MM.1S (cell line): ENCODE data around the gene ERI3.

ENCODE experiments used
- EZH2 ChIP-seq: fragments of 300-600 bp; sonication (generic); optimal IDR thresholded peaks from 2 replicates; pipeline ENCODE3; 2017; ENCODE audit warnings: low read depth, mild to moderate bottlenecking, antibody characterized with exemption, low read length, mixed read lengths
- EZH2phosphoT487 ChIP-seq: fragments of 300-600 bp; sonication (generic); IDR thresholded peaks from 2 replicates; pipeline ENCODE4 v1.6.1; 2018; ENCODE audit warnings: antibody characterized with exemption, low read length

DNA sequence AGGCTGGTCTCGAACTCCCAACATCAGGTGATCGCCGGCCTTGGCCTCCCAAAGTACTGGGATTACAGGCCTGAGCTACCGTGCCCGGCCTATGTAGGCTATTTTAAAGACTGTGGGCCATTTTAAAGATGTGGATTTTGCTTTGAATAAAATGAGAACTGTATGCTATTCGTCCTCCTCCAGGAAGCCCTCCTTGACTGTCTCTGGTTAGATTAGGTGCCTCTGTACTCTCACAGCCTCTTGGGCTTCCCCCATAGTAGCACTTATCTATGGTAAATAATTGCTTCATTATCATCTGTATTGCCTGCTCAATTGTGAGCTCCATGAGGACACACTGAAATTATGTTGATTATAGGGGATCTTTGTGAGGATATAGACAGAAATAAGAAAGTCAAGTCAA, 20.5 kb upstream of the ERI3 start:
- TF ChIP-seq EZH2phosphoT487 (no peak), EZH2 (no peak)
